Urothelium cell line (cell line): ENCODE measurements around the gene CASZ1.

Experiments used
- DNase-seq: peaks from one replicate; pipeline ENCODE4 v3.0.0; 2011; ENCODE audit warnings: low spot score, mixed read lengths
- FAIRE-seq: peaks from 2 replicates; lab custom pipeline; 2011; peaks lifted over from hg19 to GRCh38; lab: Jason Lieb, UNC

CASZ1 gene

DNA sequence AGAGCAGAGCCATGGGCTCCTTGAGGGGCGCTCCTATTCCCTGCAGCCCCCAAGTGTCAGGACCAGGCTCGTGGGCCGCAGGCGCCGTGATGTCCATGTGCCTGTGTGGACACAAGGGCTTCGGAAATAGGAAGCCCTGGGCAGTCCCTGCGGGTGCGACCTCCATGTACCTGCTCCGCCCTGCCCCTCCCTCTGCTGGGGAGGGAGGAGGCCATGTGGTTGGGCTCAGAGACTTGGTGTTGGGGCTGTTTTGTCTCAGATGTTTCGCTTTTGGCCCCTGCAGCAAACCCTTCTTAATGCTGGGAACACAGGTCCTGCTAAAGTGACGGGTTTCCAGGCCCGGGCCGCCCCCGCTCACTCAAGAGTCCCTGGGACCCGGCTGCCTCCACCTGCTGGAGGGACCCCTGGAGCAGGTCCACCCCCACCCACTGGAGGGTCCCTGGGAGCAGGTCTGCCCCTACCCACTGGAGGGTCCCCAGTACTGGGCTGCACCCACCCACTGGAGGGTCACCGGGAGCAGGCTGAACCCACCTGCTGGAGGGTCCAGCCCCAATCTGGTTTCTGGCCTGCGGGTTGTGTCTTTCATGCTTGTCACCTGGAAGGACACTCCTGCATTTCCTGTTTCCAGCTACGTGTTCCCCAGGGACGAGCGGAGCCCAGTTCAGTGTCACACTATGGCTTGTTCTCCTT is 165.2 kb downstream of the CASZ1 start:
- FAIRE-seq (no peak), DNase-seq (no peak)

DNA sequence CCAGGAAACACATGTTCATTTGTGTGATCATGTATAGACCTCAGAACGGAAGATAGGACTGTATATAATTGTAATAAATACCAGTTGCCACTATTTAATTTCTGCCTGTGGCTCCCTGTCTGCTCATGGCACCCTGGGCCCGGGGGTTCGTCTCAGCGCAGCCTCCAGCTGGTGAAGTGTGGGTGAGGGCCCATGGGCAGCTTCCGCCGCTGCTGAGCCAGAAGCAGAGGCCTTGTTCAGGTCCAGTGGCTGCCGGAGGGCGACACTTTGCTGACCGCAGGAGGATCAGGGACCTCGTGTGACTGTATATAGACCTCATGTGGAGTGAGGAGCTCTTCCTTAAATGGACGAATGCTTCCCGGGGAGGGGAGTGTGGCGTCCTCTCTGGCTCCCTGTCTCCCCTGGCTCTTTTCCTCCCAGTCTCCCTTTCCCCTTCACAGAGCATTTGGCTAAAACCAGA is 165.8 kb downstream of the CASZ1 start:
- DNase-seq (no peak), FAIRE-seq (no peak)

DNA sequence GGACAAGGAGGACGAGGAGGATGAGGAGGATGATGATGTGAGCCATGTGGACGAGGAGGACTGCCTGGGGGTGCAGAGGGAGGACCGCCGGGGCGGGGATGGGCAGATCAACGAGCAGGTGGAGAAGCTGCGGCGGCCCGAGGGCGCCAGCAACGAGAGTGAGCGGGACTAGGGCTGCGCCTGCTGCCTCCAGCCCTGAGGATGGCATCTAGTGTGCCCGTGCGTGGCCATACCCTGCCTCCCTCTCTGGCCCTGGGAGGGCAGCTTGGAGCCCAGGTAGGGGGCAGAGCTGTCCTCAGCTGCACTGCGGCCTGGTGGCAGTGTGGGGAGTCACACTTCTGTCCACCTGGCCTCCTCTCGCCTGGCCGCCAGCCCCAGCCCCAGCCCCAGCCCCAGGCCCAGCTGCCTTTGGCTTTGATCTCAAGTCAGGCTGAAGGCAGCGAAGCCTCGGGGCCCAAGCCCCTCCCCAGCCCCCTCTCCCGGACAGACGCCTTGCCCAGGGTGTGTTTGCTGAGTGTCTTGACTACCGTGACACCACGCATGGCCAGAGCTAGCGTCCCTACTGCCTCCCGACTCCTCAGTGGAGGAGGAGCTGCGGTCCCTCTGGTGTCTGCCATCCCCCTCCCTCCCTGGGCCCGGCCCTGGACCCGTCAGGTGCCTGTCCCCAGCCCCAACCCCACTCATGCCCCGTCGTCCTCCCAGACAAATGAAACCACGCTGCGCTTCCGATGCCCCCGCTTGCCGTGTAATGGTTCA is 166.5 kb downstream of the CASZ1 start:
- DNase-seq (no peak), FAIRE-seq (no peak)

GRCh38 chr1:10629091-10629815 is 167.2 kb downstream of the CASZ1 start:
- FAIRE-seq = no peak
- DNase-seq = no peak

DNA sequence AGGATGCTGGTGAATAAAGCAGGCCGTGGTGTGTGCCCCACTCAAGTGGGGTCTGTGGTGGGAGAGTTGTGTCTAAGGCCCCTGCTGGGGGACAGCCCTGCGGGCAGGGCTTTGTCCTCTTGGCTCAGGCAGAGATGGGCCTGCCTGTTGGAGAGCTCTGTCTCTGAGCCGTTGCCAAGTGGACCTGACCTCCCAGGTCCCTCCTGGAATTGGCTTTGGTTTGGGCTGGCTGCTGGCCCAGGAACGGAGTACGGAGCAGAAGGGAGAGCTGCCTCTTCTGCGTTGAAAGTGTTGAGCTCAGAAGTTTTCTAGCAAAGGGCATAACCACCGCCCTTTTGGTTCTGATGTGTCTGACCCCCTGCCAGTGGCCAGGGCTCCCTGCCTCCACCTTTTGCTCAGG is 167.8 kb downstream of the CASZ1 start:
- FAIRE-seq (no peak), DNase-seq (no peak)

GRCh38 chr1:10626791-10627410 is 169.5 kb downstream of the CASZ1 start:
- DNase-seq (no peak), FAIRE-seq (no peak)

GRCh38 chr1:10626131-10626731 is 170.2 kb downstream of the CASZ1 start:
- FAIRE-seq (no peak), DNase-seq (no peak)

DNA sequence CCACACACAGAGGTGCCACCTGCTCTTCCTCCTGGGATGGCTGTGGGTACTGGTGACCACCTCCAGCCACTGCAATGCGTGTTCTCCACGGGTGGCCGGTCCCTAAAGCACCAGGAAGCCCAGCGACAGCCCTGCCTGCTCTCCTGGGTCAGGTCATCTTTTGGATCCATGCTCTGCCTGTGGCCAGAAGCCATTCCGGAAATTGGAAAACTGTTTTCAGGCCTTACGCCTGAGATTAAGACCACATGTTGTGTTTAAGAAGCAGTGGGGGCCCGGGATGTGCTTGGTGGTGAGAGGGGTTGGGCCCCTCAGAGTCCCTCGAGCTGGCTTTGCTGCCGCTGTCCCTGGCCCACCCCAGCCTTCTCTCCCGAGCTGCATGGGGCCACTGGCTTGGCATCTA is 170.9 kb downstream of the CASZ1 start:
- FAIRE-seq (no peak), DNase-seq (no peak)

- DNase-seq = no peak
- no peak for FAIRE-seq
These were observed 171.4 kb downstream of the CASZ1 start for GRCh38 chr1:10625076-10625475.

DNA sequence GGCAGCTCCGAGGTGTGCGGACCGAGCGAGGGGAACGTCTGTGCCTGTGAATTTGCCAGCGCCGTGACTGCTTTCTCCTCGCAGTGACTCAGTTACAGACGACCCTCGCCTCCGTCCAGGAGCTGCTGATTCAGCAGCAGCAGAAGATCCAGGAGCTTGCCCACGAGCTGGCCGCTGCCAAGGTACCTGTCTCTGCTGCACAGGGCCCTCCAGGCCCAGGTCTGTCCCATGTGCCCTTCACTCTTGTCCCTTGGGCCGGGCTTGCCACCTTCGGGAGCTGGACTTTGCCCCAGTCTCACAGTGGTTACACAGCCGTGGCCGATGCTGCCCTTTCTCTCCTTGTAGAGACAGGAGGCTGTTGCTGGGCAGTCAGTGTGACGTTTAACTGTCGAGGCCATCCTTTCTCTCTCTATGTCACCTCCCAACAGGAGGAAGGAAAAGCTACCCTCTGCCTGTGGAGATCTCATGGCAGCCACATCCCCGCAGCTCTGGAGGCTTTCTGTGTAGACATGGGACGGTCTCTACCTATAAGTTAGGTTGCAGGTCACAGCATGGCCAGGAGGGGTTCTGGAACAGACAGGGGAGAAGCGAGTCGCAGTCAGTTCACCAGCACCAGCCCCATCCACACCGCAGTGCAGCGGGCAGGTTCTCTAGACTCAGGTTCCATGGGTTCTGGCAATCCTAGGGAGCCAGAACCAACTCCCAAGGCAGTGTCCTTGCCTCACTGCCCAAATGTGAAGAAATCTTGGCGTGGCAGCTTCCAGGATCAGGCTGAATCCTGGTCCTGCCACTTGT is 172.0 kb downstream of the CASZ1 start:
- FAIRE-seq (no peak), DNase-seq (no peak)

DNA sequence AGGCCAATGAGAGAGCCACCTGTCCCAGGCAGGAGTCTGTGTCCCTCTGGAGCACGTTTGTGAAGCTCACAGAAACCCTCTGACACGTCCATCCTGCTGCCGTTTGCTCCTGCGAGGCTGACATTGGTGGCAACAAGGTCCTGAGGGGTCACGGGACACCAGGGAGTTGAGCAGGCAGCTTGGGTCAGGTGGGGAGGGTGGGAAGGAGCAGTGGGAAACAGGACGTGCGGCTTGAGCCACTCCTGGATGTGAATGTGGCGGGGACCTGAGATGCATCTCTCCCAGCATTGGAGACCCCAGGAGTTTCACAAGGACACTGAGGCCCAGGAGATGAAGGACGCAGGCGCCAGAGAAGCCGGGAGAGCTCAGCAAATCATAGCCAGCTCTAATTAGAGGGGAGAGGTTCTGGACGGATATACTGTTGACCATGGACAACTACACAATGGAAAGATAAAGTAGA is 172.7 kb downstream of the CASZ1 start:
- no peak for FAIRE-seq
- DNase-seq = no peak

GRCh38 chr1:10622910-10623685 is 173.3 kb downstream of the CASZ1 start:
- FAIRE-seq = no peak
- no peak for DNase-seq

DNA sequence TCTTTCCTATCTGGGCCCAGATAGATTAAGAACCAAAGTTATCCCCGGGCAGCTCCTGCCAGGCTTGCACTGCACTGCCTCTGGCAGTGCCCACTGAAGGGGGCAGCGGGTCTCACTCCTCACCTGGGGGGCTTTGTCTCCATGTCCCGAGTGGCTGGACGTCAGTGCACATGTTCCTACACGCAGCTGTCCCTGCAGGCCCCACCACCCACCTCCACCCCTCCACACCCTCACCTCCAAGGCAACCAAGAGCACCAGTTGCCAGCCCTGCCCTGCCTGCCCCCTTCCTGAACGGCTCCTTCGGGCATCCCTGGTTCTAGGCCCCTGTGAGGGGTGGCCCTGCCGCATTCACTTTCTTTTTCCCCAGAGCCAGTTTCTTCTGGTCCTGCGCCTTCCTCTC is 174.5 kb downstream of the CASZ1 start:
- no peak for FAIRE-seq

DNA sequence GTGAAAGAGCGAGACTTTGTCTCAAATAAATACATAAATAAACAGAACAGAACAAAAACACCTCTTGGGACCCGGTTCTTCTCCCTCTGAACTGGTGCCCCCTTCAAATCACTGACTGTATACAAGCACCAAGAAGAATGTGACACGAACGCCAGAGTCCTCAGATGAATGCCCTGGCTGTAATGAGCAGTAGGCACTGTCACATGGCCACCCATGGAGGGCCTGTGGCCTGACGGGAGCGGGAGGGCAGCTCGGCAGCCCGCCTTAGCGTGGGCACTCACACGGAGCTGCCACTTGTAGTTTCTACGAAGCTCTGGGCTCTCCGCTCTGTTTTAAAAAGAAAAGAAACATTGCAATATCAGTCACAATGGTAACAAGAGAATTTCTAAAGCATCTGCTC is 175.7 kb downstream of the CASZ1 start:
- DNase-seq (no peak), FAIRE-seq (no peak)

More for the DNA sequence above, 174.5 kb downstream of the CASZ1 start:
- no peak for DNase-seq

DNA sequence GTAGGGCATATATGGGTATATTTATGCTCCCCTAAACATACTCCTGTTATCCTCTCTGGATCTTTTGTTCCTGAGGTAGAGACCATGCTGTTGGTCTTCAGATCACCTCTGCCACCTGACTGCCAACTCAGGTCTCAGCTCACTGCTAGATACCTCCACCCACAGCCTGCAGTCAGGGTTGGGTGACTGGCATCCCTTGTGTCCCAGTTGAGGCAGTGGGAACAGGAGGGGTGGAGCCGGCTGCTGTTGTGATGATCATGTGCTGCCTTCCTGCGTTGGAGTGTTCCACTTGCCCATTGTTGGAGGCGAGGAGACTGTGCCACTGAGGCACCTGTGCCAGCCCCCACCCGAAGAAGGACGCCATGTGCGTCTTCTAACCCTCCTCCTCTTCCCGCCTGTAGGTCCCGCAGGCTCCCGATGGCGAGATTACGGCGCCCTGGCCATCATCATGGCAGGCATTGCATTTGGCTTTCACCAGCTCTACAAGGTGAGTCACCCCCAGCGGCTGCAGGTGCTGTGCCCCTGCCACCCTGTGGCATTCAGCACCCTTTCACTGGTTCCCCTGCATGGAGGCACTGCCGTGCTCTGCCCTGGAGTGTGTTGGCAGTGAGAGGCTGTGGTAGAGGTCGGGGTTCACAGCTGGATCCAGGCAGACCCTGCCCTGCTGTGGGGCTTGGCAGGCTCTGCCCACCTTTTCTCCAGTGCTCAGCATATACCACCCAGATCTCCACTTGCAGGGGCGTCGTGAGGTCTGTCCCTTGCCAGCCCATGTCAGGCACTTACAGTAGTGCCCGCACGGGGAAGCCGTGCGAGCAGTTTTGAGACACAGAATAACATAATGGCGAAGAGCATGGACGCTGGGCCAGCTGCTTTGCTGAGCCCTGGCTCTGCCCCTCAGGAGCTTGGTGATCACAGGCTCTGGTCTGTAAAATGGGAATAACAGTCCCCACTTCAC is 178.2 kb downstream of the CASZ1 start:
- FAIRE-seq (no peak), DNase-seq (no peak)

GRCh38 chr1:10617318-10617717 is 179.1 kb downstream of the CASZ1 start:
- DNase-seq (no peak), FAIRE-seq (no peak)

GRCh38 chr1:10616696-10617095 is 179.8 kb downstream of the CASZ1 start:
- FAIRE-seq = no peak
- DNase-seq = no peak
